GM12878 (cell line): ENCODE measurements around the gene OR56A5. TPM values are rescaled to one million over a fixed set of nuclear protein-coding genes. Genes with fewer than 3 reads are reported as not detected.

ENCODE experiments used
- ATAC-seq: fragments of 200-7000 bp; cut with Tn5 transposase; 3 replicates; pipeline ENCODE4 v1.9.1; 2020; ENCODE audit warnings: mild to moderate bottlenecking, moderate library complexity
- BruUV-seq: library from RNA; stranded (reverse); fragments of 400-500 nt; replicated peaks from 2 replicates; lab custom pipeline; 2021; lab: Mats Ljungman, UMichigan
- CTCF ChIA-PET: fragments of 300-600 bp; sonication (Branson Sonifier 250); formaldehyde crosslinking; extraction: SDS; loops from one replicate; lab custom pipeline; 2021; ENCODE audit warnings: inconsistent platforms; lab: Yijun Ruan, JAX
- POLR2A ChIA-PET: fragments of 350-600 bp; formaldehyde crosslinking; extraction: SDS; loops from one replicate; lab custom pipeline; 2021; ENCODE audit warnings: inconsistent platforms; lab: Charles Lee
- RAD21 ChIA-PET: fragments of 300-600 bp; sonication (Branson Sonifier 250); formaldehyde crosslinking; loops from one replicate; lab custom pipeline; 2023; ENCODE audit warnings: antibody characterized with exemption; ENCODE audit not compliant: unreplicated experiment; lab: Charles Lee
- SMC1A ChIA-PET: fragments of 300-600 bp; sonication (Branson Sonifier 250); formaldehyde crosslinking; loops from one replicate; lab custom pipeline; 2023; ENCODE audit not compliant: unreplicated experiment, uncharacterized antibody; lab: Charles Lee
- DNase-seq: peaks from one replicate; pipeline ENCODE4 v3.0.0-alpha.2; 2011; ENCODE audit warnings: low read depth, low spot score
- FAIRE-seq: peaks from 3 replicates; lab custom pipeline; 2011; peaks lifted over from hg19 to GRCh38; lab: Jason Lieb, UNC
- H2AFZ ChIP-seq: 2 replicates; pipeline ENCODE4 v1.6.0; 2011; ENCODE audit warnings: low read depth, low read length, control low read depth; ENCODE audit not compliant: control insufficient read depth
- H3K27ac ChIP-seq: 2 replicates; pipeline ENCODE4 v1.5.1; 2011; ENCODE audit warnings: control low read depth; ENCODE audit not compliant: control insufficient read depth, insufficient read depth
- H3K27me3 ChIP-seq, 2 experiments: replicated peaks in 1 of 2; 2 replicates each; pipeline versions ENCODE4 v1.6.0 to v1.6.1; 2011; ENCODE audit warnings: low read length in 1 of 2; ENCODE audit not compliant: control insufficient read depth in 2 of 2, insufficient read depth in 2 of 2
- H3K36me3 ChIP-seq, 2 experiments: 2 replicates each; pipeline ENCODE4 v1.5.1; 2011; ENCODE audit warnings: low read length in 1 of 2; ENCODE audit not compliant: control insufficient read depth in 2 of 2, insufficient read depth in 2 of 2
- H3K4me1 ChIP-seq: 2 replicates; pipeline ENCODE4 v1.6.1; 2011; ENCODE audit warnings: mild to moderate bottlenecking, low read length, moderate library complexity, mixed read lengths; ENCODE audit not compliant: control insufficient read depth, insufficient read depth
- H3K4me2 ChIP-seq: 2 replicates; pipeline ENCODE4 v1.6.0; 2011; ENCODE audit warnings: control low read depth; ENCODE audit not compliant: control insufficient read depth, insufficient read depth
- H3K4me3 ChIP-seq: fragments of 200-600 bp; sonication (generic); 2 replicates; pipeline ENCODE4 v1.5.1; 2016
- H3K79me2 ChIP-seq: 2 replicates; pipeline ENCODE4 v1.6.0; 2011; ENCODE audit warnings: low read length; ENCODE audit not compliant: control insufficient read depth, insufficient read depth
- H3K9ac ChIP-seq: 2 replicates; pipeline ENCODE4 v1.8.0; 2011; ENCODE audit warnings: low read length, control low read depth, mixed read lengths; ENCODE audit not compliant: control insufficient read depth, insufficient read depth
- H3K9me3 ChIP-seq: replicated peaks from 3 replicates; pipeline ENCODE4 v1.5.1; 2011; ENCODE audit warnings: mild to moderate bottlenecking, low read length; ENCODE audit not compliant: control insufficient read depth, insufficient read depth
- H4K20me1 ChIP-seq: 2 replicates; pipeline ENCODE4 v1.6.0; 2011; ENCODE audit not compliant: control insufficient read depth, insufficient read depth
- BRCA1 ChIP-seq: IDR thresholded peaks from 2 replicates; pipeline ENCODE4 v1.6.1; 2011; ENCODE audit warnings: low read depth, low read length, improper control_type of control experiment
- CBX5 ChIP-seq: sonication (generic); IDR thresholded peaks from 2 replicates; pipeline ENCODE4 v1.6.1; 2016; ENCODE audit warnings: low read depth, moderate library complexity, mild to moderate bottlenecking, inconsistent platforms
- EGR1 ChIP-seq, 2 experiments: IDR thresholded peaks; 1 replicate in 1 of 2; 2 replicates in 1 of 2; pipeline ENCODE4 v1.6.1; 2011 to 2012; ENCODE audit warnings: low read depth in 2 of 2, low read length in 2 of 2, borderline replicate concordance in 1 of 2, mild to moderate bottlenecking in 1 of 2, moderate library complexity in 1 of 2
- IKZF2 ChIP-seq, 2 experiments: fragments of 450-650 bp; IDR thresholded peaks; 2 replicates each; pipeline ENCODE4 v1.6.1; 2017; ENCODE audit warnings: mild to moderate bottlenecking in 2 of 2, moderate library complexity in 2 of 2
- MTA3 ChIP-seq: IDR thresholded peaks from 2 replicates; pipeline ENCODE4 v1.6.1; 2012; ENCODE audit warnings: low read length, inconsistent platforms, borderline replicate concordance
- MXI1 ChIP-seq: fragments of 150-350 bp; IDR thresholded peaks from 2 replicates; pipeline ENCODE4 v1.6.1; 2011; ENCODE audit warnings: low read depth, mild to moderate bottlenecking, inconsistent platforms, low read length, improper control_type of control experiment
- MYC ChIP-seq: IDR thresholded peaks from 2 replicates; pipeline ENCODE4 v1.6.1; 2011; ENCODE audit warnings: mild to moderate bottlenecking, low read length, moderate library complexity, inconsistent platforms; ENCODE audit not compliant: insufficient read depth, insufficient replicate concordance, insufficient read length, severe bottlenecking
- NFYA ChIP-seq: IDR thresholded peaks from 2 replicates; pipeline ENCODE4 v1.6.1; 2011; ENCODE audit warnings: low read depth, mild to moderate bottlenecking, low read length, improper control_type of control experiment, borderline replicate concordance
- SMAD5 ChIP-seq: IDR thresholded peaks from 2 replicates; pipeline ENCODE4 v1.6.1; 2016; ENCODE audit warnings: antibody characterized with exemption, low read depth
- SREBF2 ChIP-seq: IDR thresholded peaks from 2 replicates; pipeline ENCODE4 v1.6.1; 2012; ENCODE audit warnings: mild to moderate bottlenecking, low read length
- SRF ChIP-seq, 2 experiments: IDR thresholded peaks; 2 replicates each; pipeline ENCODE4 v1.6.1; 2011; ENCODE audit warnings: low read depth in 2 of 2, low read length in 2 of 2, mild to moderate bottlenecking in 1 of 2, moderate library complexity in 1 of 2
- ZNF24 ChIP-seq: fragments of 450-650 bp; IDR thresholded peaks from 2 replicates; pipeline ENCODE4 v1.6.1; 2017; ENCODE audit warnings: antibody characterized with exemption, mild to moderate bottlenecking
- ZSCAN29 ChIP-seq: fragments of 450-650 bp; IDR thresholded peaks from 2 replicates; pipeline ENCODE4 v1.6.1; 2017; ENCODE audit warnings: mild to moderate bottlenecking, moderate library complexity
- in situ Hi-C: fragments of 300-500 bp; cut with MboI; formaldehyde crosslinking; loops from 9 replicates; pipeline ENCODE4 v1.14.3; 2018; ENCODE audit warnings: mixed read lengths
- intact Hi-C: fragments of 100-400 bp; cut with micrococcal nuclease; formaldehyde crosslinking; loops from one replicate; pipeline ENCODE4 v1.14.2; 2022; ENCODE audit not compliant: unreplicated experiment
- polyA plus RNA-seq, 11 experiments: library from polyadenylated mRNA; depleted of rRNA in 4 of 11; unstranded in 6 of 11; stranded (reverse) in 5 of 11; fragments of >200 nt; fragmentation: Nextera tagmentation in 4 of 11; fragmentation: Illumina TruSeq in 1 of 11; extraction: Ambion mirVana in 4 of 11; extraction: Trizol in 1 of 11; gene quantifications; 1 replicate in 1 of 11; 2 replicates in 10 of 11; pipeline versions ENCODE4 v1.2.1 to v1.2.3, GENCODE V29; 2011 to 2016; ENCODE audit warnings: inconsistent platforms in 2 of 11, missing spikeins in 2 of 11, low read depth in 1 of 11
- total RNA-seq, 4 experiments: library from RNA; depleted of rRNA in 3 of 4; stranded (reverse); fragments of >200 nt in 3 of 4; fragmentation: Illumina TruSeq in 1 of 4; extraction: Trizol in 1 of 4; gene quantifications; 2 replicates each; pipeline versions ENCODE4 v1.2.1 to v1.2.3, GENCODE V29; 2013 to 2021
- TF ChIP-seq, protein P1 (sequence below): fragments of 450-650 bp; IDR thresholded peaks from 2 replicates; pipeline ENCODE4 v1.6.1; 2016; ENCODE audit warnings: mild to moderate bottlenecking, moderate library complexity, borderline replicate concordance
- TF ChIP-seq, protein P2 (sequence below): fragments of 450-650 bp; IDR thresholded peaks from 2 replicates; pipeline ENCODE4 v1.6.1; 2017; ENCODE audit warnings: borderline replicate concordance
- TF ChIP-seq, protein P3 (sequence below): IDR thresholded peaks from 2 replicates; pipeline ENCODE4 v1.6.1; 2011; ENCODE audit warnings: mild to moderate bottlenecking, low read depth, low read length, moderate library complexity; ENCODE audit not compliant: insufficient replicate concordance
- TF ChIP-seq, protein P4 (sequence below): fragments of 450-650 bp; IDR thresholded peaks from 2 replicates; pipeline ENCODE4 v1.6.1; 2017; ENCODE audit warnings: mild to moderate bottlenecking

Gene OR56A5
- total and polyA plus RNA-seq, 10 of the 15 experiments (the other 5 are each of a cell fraction or from before 2014, with no cell fraction given): not detected

DNA sequence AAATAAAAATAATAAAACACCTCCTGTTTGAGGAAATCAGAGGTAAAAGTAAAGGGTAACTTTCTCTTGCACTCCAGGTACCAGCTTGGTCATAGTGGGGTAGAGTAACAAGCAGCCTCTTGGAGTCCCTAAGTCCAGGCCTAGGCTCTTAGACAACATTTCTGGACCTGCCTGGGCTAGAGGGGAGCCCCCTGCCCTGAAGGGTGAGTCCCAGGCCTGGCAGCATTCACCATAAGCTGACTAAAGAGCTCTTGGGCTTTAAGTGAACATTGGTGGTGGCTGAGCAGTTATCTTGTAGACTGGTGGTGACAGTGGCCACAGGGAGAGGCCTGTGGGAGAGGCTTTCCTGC lies 44.9 kb downstream of the OR56A5 start:
- ChIA-PET SMC1A (no interaction called here), RAD21 (no interaction called here), CTCF (no interaction called here), POLR2A (no interaction called here)
- no peaks in the 10 kb centered on the region for H3K79me2 ChIP-seq
- DNase-seq (no peak), ATAC-seq (peak; percentile 72), FAIRE-seq (no peak)
- in situ Hi-C loops: no loop called here
- H3K27me3 ChIP-seq: no peaks in the 10 kb centered on the region
- H2AFZ ChIP-seq: no peak overlapping the region
- no peaks in the 10 kb centered on the region for H3K36me3 ChIP-seq
- H3K9me3 ChIP-seq: peaks cover 1% of the 10 kb centered on the region; the same call in 1 of the 3 replicates
- H3K27ac ChIP-seq: no peak overlapping the region; the same call in 1 of the 2 replicates
- no peak overlapping the region for H3K4me3 ChIP-seq
- no peak overlapping the region for H3K9ac ChIP-seq
- no peaks in the 10 kb centered on the region for H4K20me1 ChIP-seq
- intact Hi-C loops: no loop called here
- H3K4me1 ChIP-seq: peaks cover 3% of the 10 kb centered on the region; the same call in 1 of the 2 replicates
- no peak overlapping the region for H3K4me2 ChIP-seq
- BruUV-seq: no TSS peak
- no peak for TF ChIP-seq NFYA
- TF ChIP-seq, protein P1, sequence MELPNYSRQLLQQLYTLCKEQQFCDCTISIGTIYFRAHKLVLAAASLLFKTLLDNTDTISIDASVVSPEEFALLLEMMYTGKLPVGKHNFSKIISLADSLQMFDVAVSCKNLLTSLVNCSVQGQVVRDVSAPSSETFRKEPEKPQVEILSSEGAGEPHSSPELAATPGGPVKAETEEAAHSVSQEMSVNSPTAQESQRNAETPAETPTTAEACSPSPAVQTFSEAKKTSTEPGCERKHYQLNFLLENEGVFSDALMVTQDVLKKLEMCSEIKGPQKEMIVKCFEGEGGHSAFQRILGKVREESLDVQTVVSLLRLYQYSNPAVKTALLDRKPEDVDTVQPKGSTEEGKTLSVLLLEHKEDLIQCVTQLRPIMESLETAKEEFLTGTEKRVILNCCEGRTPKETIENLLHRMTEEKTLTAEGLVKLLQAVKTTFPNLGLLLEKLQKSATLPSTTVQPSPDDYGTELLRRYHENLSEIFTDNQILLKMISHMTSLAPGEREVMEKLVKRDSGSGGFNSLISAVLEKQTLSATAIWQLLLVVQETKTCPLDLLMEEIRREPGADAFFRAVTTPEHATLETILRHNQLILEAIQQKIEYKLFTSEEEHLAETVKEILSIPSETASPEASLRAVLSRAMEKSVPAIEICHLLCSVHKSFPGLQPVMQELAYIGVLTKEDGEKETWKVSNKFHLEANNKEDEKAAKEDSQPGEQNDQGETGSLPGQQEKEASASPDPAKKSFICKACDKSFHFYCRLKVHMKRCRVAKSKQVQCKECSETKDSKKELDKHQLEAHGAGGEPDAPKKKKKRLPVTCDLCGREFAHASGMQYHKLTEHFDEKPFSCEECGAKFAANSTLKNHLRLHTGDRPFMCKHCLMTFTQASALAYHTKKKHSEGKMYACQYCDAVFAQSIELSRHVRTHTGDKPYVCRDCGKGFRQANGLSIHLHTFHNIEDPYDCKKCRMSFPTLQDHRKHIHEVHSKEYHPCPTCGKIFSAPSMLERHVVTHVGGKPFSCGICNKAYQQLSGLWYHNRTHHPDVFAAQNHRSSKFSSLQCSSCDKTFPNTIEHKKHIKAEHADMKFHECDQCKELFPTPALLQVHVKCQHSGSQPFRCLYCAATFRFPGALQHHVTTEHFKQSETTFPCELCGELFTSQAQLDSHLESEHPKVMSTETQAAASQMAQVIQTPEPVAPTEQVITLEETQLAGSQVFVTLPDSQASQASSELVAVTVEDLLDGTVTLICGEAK: no peak
- TF ChIP-seq, protein P2, sequence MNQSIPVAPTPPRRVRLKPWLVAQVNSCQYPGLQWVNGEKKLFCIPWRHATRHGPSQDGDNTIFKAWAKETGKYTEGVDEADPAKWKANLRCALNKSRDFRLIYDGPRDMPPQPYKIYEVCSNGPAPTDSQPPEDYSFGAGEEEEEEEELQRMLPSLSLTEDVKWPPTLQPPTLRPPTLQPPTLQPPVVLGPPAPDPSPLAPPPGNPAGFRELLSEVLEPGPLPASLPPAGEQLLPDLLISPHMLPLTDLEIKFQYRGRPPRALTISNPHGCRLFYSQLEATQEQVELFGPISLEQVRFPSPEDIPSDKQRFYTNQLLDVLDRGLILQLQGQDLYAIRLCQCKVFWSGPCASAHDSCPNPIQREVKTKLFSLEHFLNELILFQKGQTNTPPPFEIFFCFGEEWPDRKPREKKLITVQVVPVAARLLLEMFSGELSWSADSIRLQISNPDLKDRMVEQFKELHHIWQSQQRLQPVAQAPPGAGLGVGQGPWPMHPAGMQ: no peak
- TF ChIP-seq IKZF2 (IDR thresholded peaks at IDR 0.05): no peak
- TF ChIP-seq ZNF24: no peak
- TF ChIP-seq SMAD5: no peak
- no peak for TF ChIP-seq MXI1
- no peak for TF ChIP-seq ZSCAN29
- TF ChIP-seq CBX5: no peak
- no peak for TF ChIP-seq SREBF2
- TF ChIP-seq EGR1 (IDR thresholded peaks at IDR 0.05; ENCODE audit: borderline replicate concordance in 1 of 2, low read depth in 2 of 2, low read length in 2 of 2): no peak
- no peak for TF ChIP-seq SRF (IDR thresholded peaks at IDR 0.05; ENCODE audit: low read depth in 2 of 2, low read length in 2 of 2)
- TF ChIP-seq, protein P3, sequence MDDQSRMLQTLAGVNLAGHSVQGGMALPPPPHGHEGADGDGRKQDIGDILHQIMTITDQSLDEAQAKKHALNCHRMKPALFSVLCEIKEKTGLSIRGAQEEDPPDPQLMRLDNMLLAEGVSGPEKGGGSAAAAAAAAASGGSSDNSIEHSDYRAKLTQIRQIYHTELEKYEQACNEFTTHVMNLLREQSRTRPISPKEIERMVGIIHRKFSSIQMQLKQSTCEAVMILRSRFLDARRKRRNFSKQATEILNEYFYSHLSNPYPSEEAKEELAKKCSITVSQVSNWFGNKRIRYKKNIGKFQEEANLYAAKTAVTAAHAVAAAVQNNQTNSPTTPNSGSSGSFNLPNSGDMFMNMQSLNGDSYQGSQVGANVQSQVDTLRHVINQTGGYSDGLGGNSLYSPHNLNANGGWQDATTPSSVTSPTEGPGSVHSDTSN: no peak
- TF ChIP-seq, protein P4, sequence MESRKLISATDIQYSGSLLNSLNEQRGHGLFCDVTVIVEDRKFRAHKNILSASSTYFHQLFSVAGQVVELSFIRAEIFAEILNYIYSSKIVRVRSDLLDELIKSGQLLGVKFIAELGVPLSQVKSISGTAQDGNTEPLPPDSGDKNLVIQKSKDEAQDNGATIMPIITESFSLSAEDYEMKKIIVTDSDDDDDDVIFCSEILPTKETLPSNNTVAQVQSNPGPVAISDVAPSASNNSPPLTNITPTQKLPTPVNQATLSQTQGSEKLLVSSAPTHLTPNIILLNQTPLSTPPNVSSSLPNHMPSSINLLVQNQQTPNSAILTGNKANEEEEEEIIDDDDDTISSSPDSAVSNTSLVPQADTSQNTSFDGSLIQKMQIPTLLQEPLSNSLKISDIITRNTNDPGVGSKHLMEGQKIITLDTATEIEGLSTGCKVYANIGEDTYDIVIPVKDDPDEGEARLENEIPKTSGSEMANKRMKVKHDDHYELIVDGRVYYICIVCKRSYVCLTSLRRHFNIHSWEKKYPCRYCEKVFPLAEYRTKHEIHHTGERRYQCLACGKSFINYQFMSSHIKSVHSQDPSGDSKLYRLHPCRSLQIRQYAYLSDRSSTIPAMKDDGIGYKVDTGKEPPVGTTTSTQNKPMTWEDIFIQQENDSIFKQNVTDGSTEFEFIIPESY: no peak
- TF ChIP-seq BRCA1: no peak
- TF ChIP-seq MYC: no peak
- no peak for TF ChIP-seq MTA3
